GM10847 (cell line): Measurements from ENCODE around the gene NRGN.

Experiments
- POLR2A ChIP-seq: IDR thresholded peaks from 2 replicates; pipeline ENCODE4 v1.6.1; 2011; ENCODE audit not compliant: insufficient read length; ENCODE audit errors: extremely low read depth

NRGN gene

DNA sequence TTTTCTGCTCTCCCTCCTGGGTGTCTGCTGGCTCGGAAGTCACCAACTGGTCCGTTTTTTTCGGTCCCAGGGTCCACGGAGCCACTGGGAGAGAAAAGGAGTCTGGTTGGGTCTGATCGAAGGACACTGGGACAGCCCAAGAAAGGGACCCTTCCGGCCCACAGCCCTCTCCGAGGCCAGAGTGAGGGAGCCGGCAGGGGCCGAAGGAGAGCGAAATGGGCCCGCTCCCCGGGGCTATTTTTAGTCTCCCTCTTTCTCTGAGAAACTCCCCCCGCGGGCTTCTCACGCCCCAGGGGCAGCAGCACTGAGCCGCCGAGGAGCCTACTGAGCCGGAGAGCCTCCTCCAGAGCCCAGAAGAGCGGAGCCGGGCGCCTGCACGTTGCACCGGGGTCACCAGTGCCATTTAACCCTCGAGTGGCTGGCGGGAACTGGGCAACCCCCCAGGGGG, 20.5 kb downstream of the NRGN start:
- TF ChIP-seq POLR2A: peak; percentile 31

DNA sequence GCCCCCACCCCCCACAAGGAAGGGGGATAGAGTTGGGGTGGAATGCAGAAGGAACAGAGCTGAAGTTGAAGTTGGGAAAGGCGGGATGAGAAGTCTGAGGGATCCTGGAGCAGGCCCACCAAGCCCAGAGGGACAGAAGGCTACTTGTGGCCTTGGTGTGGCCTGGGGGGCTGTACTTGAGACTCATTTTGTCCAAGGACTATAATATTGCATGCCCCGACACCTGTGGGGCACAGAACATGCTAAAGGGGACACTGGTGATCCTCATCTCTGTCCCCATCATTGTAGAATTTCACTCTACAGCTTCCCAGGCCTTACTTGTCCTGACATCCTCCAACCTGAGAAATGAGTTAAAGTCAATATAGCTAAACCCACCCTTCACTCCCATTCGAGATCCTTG, 21.1 kb downstream of the NRGN start:
- TF ChIP-seq POLR2A: no peak

DNA sequence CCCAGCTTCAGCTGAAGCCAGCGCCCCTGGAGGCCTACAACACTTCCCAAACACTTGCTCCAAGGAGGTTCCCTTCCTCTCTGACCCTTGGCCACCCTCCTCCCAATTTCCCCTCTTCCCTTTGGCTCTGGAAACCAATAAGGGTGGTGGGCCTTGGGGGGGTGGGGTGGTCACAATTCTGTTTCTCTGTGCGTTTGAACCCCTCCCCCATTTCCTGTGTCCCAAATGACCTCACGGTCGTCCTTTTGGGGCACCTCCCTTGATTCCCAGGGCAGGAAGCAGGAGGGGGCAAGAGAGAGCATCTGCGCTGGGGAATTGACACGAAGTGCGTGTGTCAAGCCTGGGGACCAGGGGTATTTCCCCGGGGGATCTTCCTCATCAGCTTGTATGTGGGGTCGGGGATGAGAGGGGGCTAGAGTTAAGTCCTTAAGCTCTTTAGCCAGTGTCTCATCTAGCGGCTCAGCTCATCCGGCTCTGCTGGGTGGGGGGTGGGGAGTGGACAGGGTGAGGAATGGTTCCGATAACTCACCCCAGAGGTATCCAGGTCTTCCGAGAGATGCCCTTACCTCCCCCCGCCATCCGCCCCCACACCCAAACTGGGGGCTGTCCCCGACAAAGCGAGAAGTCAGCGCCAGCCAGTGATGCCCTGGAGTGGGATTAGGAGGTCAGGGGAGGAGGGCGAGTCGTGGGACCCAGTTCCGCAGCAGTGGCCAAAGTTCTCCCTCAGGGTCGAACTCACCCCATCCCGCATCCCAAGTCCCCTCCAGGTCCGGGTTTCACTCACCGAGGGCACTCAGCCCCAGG, 21.8 kb downstream of the NRGN start:
- TF ChIP-seq POLR2A: no peak

- TF ChIP-seq POLR2A: peak; percentile 96
These were observed 22.4 kb downstream of the NRGN start, which contains the start of gene ESAM for GRCh38 chr11:124762105-124762623. ESAM (minus strand) TSS chr11:124762290; CDS start chr11:124762154, 136 bp downstream.

GRCh38 chr11:124762624-124763155, 22.9 kb downstream of the NRGN start:
- TF ChIP-seq POLR2A: no peak

DNA sequence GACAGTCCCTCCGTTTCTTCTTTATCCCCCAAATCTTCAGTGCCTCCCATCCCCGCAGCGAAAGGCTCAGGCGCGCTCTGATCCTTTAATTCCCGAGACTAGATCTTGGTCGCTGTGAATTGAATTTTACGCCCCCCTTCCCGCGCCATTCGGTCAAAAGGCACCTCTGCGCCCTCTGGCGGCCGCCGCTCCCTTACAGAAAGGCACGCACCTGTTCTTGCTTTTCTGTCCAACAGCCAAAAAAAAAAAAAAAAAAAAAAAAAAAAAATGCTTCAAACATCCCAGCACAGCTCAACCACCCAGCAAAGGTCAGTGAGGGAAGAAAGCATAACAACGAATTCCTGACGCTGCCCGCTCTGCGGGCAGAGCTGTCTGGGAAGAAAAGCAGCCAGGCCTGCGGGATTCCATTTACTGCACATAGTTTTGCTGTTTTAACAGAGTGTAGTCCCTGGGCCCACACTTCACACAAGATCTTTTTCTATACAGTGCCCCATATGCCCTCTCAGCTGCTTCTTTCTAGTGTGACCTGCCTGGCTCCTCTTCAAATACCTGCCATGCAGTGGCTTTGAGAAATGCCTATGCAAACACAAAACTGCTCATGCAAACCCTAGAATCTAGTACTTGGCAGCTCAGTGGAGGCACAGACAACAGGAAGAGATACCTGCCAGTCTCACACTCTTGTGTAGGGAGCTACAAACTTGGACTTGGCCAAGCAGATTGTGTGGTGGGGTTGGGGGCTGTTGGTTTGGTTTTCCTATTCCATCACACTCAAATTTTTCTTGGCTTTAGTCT, 23.6 kb downstream of the NRGN start:
- TF ChIP-seq POLR2A: no peak

DNA sequence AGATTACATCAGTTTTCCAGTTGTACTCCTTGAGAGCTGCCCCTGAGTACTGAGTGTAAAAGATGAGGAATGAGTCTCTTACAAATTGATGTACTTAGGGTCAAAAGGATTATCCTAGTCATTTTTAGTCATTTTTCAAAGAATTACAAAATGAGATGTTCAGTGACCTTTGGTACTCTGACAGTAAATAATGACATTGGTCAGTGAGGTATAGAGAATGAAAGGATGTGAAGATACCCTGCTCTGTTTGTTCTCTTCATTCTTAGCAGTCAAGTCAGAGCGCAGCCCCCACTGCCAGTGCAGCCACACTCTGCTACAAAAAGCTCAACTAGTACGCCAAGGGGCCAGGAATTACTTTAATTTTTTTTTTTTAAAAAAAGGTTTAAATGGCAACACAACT, 26.4 kb downstream of the NRGN start:
- TF ChIP-seq POLR2A: no peak

- TF ChIP-seq POLR2A: no peak
These were observed 29.2 kb downstream of the NRGN start for GRCh38 chr11:124768914-124769313.

GRCh38 chr11:124769806-124770774, 30.3 kb downstream of the NRGN start:
- no peak for TF ChIP-seq POLR2A

DNA sequence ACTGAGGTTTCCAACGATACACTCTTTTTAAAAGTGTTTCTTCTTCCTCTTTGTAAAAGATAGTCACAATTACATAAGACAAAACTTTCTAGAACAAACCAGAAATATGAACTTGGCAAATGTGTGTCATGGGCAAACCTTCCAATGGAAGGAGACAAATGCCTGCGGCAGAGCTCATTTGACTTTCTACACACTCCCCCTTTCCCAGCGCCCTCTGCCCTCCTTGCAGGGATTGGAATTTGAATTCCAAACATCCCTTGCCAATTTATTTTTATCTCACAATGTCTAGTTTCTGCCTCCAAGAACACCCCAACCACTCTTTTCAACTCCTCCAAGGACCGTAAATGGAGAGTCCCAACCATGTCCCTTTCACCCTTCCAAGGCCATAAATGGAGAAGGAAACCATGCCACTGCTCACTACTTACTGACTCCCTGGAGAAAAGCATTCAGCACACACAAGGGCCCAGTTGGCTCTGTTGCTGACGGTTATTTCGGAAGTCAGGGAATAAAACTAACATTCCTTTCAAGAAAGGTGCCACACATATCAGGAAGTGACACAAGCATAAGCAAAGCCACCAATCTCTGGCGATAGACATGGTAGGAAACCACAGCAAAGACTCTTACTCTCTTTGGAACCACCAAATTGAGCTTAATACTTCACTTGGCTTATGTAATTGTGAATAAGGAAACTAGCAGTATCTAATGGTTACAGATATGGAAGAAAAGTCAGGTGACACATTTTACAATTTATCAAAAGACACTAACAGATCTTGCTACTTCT, 37.3 kb downstream of the NRGN start:
- no peak for TF ChIP-seq POLR2A

GRCh38 chr11:124778281-124778680, 38.5 kb downstream of the NRGN start:
- TF ChIP-seq POLR2A: no peak

DNA sequence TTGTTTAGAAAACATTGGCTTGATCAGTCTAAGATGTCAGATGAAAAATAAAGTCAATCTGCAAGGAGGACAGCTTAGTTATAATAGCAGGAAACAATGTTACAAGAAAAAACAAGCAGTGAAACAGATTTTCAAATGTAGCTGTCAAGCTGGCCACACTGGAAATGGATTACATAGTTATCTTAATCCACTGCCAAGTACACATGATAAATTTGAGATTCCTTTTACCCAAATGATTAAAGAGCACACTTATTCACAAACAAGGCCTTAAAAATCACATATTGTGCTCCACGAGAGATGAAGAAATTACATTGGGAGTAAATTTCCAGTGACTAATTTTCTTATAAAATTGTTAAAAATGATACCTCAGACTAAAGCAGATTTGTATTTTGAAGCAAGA, 39.8 kb downstream of the NRGN start:
- no peak for TF ChIP-seq POLR2A

- no peak for TF ChIP-seq POLR2A
These were observed 43.3 kb downstream of the NRGN start for GRCh38 chr11:124783002-124783401.

GRCh38 chr11:124784051-124784450, 44.3 kb downstream of the NRGN start:
- TF ChIP-seq POLR2A: no peak
